NCI-H2029 (cell line): Measurements from ENCODE around the gene NHERF2.

Experiments
- DNase-seq: peaks from one replicate; lab custom pipeline; 2025; lab: John Stamatoyannopoulos, UW

Gene NHERF2

GRCh38 chr16:2026461-2027023, at the start of gene NHERF2:
Gene NHERF2 (plus strand): TSS chr16:2026902. CDS start chr16:2027006, 104 bp downstream.
- DNase-seq = no peak

- DNase-seq = no peak
Observed at GRCh38 chr16:1976951-1977874, 49.5 kb upstream of the NHERF2 start.

- no peak for DNase-seq
Observed at GRCh38 chr16:1977875-1978268, 48.8 kb upstream of the NHERF2 start.

GRCh38 chr16:1978476-1979120, 48.1 kb upstream of the NHERF2 start:
- no peak for DNase-seq

GRCh38 chr16:1979271-1980029, 47.3 kb upstream of the NHERF2 start:
- DNase-seq = peak; percentile 60

- no peak for DNase-seq
Observed at GRCh38 chr16:1980030-1980769, 46.5 kb upstream of the NHERF2 start.

- DNase-seq = no peak
Observed at GRCh38 chr16:1980770-1981087, 46.0 kb upstream of the NHERF2 start.

- DNase-seq = no peak
Observed at GRCh38 chr16:1981398-1981836, 45.3 kb upstream of the NHERF2 start, which contains the start of gene NOXO1. Gene NOXO1 (minus strand): TSS chr16:1981469. CDS start chr16:1981179, 290 bp downstream.

- DNase-seq = no peak
Observed at GRCh38 chr16:1982013-1982433, 44.7 kb upstream of the NHERF2 start.

GRCh38 chr16:1982991-1983543, 43.6 kb upstream of the NHERF2 start:
- no peak for DNase-seq

- DNase-seq = peak; percentile 72
Observed at GRCh38 chr16:1983544-1984346, 43.0 kb upstream of the NHERF2 start, which contains the start of gene GFER. Gene GFER (plus strand): TSS chr16:1984193. CDS start chr16:1984219, 26 bp downstream.

- DNase-seq = no peak
Observed at GRCh38 chr16:1984347-1985225, 42.1 kb upstream of the NHERF2 start.

GRCh38 chr16:1985466-1986150, 41.1 kb upstream of the NHERF2 start:
- DNase-seq = no peak

GRCh38 chr16:1987198-1987597, 39.5 kb upstream of the NHERF2 start:
- no peak for DNase-seq

- DNase-seq = no peak
Observed at GRCh38 chr16:1989209-1990100, 37.2 kb upstream of the NHERF2 start, which contains the start of gene SYNGR3. Gene SYNGR3 (plus strand): TSS chr16:1989970. CDS start chr16:1990103, 133 bp downstream.

- DNase-seq = no peak
Observed at GRCh38 chr16:1990101-1990350, 36.7 kb upstream of the NHERF2 start.

- DNase-seq = no peak
Observed at GRCh38 chr16:1990351-1991134, 36.2 kb upstream of the NHERF2 start.
